Embryonic facial prominence (tissue), 1 donor: Measurements from ENCODE around the gene PIK3CD.

ENCODE experiments used
- DNase-seq: peaks from one replicate; pipeline ENCODE4 v3.0.0-alpha.2; 2016; ENCODE audit errors: extremely low spot score

PIK3CD gene

DNA sequence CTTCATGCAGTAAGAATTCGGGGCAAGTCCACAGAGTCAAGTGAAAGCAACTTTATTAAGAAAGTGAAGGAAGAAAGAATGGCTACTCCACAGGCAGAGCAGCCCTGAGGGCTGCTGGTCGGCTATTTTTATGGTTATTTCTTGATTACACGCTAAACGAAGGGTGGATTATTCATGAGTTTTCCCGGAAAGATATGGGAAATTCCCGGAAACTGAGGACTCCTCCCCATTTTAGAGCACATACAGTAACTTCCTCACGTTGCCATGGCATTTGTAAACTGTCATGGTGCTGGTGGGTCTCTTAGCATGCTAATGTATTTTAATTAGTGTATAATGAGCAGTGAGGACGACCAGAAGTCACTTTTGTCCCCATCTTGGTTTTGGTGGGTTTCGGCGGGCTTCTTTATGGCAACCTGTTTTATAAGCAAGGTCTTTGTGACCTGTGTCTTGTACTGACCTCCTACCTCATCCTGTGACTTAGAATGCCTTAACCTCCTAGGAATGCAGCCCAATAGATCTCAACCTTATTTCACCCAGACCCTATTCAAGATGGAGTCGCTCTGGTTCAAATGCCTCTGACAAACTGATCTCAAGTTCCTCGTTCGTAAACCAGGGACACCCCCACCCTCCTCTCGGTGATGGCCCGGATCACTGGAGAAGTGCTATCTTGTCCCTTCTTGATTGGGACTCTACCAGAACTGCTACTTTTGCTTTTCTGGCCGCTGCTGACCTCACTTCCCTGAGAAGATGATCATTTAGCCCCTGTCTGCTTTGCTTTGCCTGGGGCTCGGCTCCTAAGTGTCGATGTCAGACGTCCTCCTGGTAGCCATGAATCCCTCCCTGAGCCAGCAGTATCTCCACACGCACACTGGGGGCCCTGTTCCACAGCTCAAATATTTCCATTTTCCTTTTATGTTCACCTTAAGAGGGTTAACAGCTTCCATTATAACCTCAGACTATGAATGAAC, 123.5 kb downstream of the PIK3CD start:
- no peak for DNase-seq

GRCh38 chr1:9776685-9777084, 125.2 kb downstream of the PIK3CD start:
- DNase-seq: no peak
